Measurements from ENCODE around the gene BPIFB2.
A peak's percentile ranks its signal among the peaks of the same experiment; 100 is the strongest.
"Not testable (repeated sequence)": the region's sequence is repeated elsewhere in the genome, so short reads cannot be mapped to it uniquely, and the experiment has no call there.

Gene BPIFB2

GRCh38 chr20:32971703-32972161, 35.8 kb upstream of the BPIFB2 start:
- DNase-seq = peak; percentile 70

DNA sequence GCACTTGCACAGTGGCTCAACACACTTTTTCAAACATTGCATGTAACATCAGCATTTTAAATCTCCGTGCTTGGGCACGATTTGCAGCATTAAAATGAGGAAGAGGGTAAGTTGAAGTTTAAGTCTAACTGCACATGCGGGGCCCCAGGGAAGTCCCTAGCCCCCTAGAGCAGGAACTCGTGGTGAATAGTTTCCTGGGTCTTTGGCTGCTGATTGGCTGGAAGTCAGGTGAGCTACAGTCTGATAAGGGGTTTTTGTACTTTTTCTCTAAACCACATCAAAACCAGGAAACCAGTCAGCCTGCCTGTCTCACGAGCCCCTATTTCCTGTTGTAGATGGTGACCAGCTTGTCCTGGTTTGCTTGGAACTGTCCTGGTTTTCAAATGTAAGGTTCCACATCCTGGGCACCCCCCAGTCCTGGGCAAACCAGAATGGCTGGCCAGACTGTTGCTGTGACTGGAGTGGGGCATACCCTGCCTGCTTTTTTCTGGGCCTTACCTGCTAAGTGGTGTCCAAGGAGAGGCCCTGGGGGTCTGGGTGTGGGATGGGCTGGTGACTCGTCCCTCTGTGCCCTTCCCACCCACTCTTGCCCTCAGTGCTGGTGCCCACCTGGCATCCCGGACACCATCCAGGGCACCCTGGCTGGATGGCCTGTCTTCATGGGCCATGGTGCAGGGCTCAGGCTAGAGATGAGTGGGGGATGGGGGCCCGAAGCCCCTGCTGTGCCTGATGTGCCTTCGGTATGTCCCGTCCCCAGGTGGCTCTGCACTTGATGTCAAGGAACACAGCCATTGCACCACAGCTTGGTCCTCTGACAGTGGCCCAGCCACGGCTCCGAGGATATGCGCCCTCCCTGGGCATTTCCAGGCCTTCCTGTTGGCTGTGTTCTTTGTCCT, 35.1 kb upstream of the BPIFB2 start:
- DNase-seq = peak; percentile 80 to 83

GRCh38 chr20:32973077-32973717, 34.3 kb upstream of the BPIFB2 start:
- peak in 1 of 2 experiments; percentile 15 for DNase-seq

DNA sequence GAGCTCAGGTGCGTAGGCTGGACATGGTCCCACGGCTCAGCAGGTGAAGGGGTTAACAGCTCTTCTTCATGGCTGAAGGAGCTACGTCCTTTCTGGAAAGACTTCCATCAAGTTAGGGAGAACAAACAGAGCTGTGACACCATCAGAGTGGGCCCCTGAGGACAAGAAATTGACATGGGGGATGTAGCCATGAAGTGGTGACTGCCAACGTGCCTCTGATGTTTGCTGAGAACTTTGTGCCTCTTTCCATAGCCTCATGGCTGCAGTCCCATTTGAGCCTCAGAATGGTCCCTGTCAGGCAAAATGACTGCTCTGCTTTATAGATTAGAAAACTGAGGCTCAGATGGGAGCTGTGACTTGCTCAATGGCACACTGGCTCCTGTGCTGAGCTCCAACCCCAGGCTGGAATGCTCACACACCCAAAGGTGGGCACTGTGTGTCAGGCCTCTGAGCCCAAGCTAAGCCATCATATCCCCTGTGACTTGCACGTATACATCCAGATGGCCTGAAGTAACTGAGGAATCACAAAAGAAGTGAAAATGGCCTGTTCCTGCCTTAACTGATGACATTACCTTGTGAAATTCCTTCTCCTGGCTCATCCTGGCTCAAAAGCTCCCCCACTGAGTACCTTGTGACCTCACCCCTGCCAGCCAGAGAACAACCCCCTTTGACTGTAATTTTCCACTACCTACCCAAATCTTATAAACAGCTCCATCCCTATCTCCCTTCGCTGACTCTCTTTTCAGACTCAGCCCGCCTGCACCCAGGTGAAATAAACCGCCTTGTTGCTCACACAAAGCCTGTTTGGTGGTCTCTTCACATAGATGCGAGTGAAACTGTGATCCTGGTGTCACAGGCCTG, 33.1 kb upstream of the BPIFB2 start:
- DNase-seq = peak; percentile 27 to 33

- not testable (repeated sequence) for DNase-seq
Measured at GRCh38 chr20:32975121-32975520, 32.4 kb upstream of the BPIFB2 start.

DNA sequence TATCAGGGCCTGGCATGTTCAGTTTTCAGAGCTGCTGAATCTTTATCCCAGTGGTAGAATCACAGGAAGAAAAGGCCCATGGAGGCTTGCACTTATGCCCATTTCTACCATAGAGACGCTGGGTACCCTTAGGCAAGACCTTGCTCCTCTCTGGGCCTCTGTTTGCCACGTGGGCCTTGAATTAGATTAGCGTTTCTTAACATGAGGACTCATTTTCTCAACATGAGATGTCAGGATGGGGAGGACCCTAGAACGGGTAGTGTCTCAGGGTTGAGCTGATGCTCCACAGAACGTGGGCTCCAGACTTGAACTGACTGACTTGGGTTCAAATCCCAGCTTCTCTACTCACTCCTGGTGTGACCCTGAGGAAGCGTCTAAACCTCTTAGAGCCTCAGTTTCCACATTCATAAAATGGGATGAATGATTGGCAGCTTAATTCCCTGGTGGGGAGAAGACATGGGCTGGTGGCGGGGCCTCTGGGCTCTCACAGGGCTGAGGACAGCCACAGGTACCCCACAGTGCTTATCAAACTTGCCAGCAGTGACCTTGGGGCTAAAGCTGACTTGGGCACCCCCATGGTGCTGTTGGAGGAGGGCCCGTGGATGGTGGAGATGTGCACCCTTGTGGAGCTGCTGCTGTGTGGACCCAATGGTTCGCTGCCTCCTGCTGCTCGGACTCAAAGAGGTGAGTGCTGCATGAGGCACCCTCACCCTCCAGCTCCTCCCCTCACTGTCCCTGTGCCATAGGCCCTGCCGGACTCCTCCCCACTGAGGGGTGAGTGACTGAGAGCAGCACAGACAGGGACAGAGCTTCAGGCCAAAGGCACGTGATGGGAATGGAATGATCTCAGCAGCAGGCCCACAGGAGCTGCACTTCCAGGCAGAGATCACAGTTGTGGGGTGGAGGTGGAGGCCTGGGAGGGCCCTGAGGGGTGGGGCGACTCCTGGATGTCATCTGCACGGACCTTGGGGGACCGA, 31.5 kb upstream of the BPIFB2 start:
- DNase-seq = peak; percentile 13 to 15

GRCh38 chr20:32976746-32977145, 30.8 kb upstream of the BPIFB2 start:
- peak; percentile 17 to 22 for DNase-seq

GRCh38 chr20:32977281-32978008, 30.1 kb upstream of the BPIFB2 start:
- peak in 1 of 2 experiments; percentile 17 for DNase-seq

GRCh38 chr20:32978009-32978335, 29.5 kb upstream of the BPIFB2 start:
- no peak for DNase-seq

DNA sequence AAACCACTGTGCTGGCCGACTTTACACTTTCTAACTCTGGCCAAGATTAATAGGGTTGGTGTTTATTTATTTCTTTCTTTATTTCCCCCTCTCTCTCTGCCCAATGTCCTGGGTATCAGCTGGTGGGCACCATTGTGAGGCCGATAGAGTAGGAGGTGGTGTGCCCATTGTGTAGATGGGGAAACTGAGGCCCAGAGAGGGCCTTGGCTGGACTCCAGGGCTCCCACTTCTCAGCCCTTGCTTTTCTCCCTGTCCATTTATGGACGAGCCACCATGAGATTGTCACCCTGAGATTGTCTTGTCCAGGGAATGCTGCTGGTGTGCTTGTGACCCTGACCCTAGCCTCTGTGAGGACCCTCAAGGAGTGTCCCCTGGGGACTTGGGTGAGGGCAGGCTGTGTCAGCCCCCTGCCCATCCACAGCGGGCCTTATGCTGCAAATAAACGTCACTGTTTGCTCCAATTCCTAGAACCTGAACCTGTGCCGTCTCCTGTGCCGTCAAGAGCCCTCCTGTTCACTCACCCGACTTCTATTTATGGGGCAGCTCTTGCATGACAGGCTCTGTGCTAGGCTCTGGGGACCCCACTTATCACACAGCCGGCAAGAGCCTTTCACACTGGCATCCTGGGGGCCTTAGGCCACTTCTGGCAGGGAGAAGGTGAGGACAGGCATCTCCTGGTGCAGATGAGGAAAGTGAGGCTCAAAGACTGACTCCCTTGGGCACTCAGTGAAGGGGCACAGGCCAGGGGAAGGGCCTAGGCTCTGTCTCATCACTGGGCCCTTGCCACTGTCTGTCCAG, 28.1 kb upstream of the BPIFB2 start:
- no peak for DNase-seq

DNA sequence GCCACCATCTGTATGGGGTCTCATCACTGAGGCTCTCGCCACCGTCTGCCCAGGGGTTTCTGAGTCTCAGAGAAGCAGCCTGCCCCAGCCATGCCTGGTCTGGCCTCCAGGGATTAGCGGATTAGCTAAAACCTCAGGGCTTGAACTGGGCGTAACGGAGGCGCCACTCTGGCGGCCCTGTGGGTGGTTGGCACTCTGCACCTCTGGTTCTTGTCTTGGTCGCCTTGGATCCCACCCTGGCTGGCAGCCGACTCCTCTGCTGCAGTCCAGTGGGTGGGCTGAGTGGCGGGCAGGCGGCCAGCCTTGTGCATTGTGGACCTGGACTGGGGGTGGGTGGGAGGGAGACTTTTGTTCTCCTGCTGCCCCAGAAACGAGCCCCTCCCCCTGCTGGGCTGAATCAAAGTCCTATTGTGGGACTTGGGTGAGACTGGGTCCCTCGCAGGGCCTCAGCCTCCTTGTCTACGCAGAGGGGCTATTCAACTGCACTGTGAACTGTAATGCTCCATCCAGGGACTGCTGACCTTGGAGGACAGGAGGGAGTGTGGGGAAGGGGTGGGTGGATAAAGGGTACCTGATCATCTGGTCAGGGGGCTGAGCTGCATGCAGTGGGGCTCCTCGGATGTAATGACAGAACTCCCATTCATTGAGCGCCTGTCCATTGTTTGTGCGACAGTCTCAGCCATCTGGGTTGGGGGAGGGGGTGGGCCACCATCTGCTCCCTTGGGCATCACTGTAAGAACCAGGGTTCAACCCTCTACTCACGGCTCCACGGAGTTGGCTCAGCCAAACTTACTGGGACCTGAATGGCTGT, 27.2 kb upstream of the BPIFB2 start:
- DNase-seq = no peak

DNA sequence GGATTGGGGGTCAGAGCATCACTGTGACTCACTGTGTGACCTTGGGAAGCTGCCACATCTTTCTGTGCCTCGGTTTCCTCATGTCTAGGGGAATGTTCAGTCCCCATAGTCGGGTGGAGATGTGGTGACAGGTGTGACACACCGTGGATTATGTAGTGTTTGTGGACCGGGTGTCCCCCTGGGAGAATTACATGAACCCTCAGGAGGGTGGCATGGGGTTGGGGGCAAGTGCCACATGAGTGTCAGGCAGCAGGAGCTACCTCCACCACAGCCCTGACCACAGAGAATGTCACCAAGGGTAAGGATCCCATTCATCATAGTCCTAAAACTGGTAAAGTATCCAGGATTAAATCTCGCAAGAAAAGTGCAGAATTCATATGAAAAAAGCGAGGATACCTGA, 26.5 kb upstream of the BPIFB2 start:
- no peak for DNase-seq

DNA sequence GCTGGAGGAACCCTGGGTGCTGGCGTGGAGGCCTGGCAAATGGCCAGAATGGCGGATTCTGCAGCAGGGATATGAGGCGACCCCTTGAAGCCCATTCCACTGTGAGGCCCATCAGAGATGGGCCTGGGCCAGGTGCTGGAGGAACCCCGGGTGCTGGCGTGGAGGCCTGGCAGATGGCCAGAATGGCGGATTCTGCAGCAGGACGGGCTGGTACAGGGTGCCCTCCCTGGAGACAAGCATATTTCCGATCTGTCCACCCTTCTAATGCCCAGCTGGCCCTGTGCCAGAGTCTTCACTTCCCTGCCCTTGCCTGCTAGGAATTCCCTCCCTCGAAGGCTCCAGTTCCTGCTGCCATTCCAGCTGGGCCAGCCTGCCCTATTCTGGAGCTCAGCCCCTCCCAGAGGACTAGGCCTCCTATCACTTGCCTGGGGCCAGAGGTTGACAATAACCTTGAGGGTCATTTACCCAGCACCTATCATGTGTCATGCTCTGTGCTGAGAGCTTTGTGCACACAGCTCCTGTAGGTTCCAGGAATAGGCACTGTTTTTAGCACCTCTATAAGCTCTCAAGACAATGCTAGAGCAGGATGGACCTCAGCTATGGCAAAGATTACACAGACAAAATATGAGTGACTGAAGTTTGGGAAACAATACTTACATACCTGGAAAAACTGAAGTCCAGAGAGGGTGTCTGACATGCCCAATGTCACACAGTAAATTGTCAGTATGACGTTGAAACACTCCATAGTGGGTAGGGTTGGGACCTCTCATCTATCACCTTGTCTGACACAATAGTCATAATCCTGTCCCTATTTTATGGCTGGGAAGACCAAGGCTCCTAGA, 24.7 kb upstream of the BPIFB2 start:
- no peak for DNase-seq

GRCh38 chr20:32983459-32984112, 23.9 kb upstream of the BPIFB2 start:
- DNase-seq = no peak

GRCh38 chr20:32984196-32984595, 23.3 kb upstream of the BPIFB2 start:
- DNase-seq = no peak

DNA sequence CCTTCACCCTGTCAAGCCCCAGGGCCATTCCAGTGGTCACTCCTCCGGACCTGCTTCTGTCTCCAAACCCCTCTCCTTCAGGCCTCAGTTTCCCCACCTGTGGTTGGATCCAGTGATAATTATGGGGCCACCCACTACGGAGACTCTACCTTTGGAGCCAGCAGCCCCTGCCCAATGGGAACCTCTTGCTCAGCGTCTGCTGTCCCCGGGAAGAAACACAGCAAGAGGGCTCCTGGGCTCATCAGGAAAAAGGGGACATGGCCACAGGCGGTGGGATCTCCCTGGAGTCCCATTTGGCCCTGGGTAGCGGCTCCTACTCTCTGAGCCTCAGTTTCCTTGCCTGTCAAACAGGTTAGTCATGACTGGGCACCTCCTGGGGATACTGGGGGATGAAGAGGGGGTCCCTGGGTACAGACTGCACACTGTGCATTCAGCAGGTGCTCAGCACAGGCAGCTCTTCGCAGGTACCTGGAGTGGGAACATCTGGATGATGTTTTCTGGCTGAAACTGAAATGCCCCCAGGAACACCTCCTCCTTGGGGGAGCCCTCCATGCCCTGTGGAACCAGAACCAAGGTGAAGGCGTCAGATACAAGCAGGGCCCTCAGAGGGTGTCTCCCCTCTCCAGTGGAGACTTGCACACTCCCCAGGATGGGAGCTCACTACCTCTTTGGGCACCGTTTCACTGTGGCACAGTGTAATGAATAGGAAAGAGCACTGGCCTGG, 22.7 kb upstream of the BPIFB2 start:
- DNase-seq = no peak

GRCh38 chr20:32985596-32985995, 21.9 kb upstream of the BPIFB2 start:
- DNase-seq = no peak

Data from activated T-cell treated with anti-CD3 and anti-CD28 coated beads, Interleukin-2, amount 50 U/mL, for 48 hours (primary cell).